GM23338 (cell line): ENCODE data around the gene OARD1. TPM values are rescaled to one million over a fixed set of nuclear protein-coding genes. Genes with fewer than 3 reads are reported as not detected.
A peak's percentile ranks its signal among the peaks of the same experiment; 100 is the strongest.

Source experiments
- ATAC-seq: fragments of 200-7000 bp; cut with Tn5 transposase; 3 replicates; pipeline ENCODE4 v1.9.1; 2020
- DNase-seq: peaks from one replicate; pipeline ENCODE4 v3.0.0-alpha.2; 2015; ENCODE audit warnings: low spot score
- H2AFZ ChIP-seq: fragments of 200-600 bp; sonication (generic); 2 replicates; pipeline ENCODE4 v1.8.0; 2016; ENCODE audit warnings: antibody characterized with exemption, mild to moderate bottlenecking, moderate library complexity
- H3F3A ChIP-seq: fragments of 200-600 bp; sonication (generic); replicated peaks from 2 replicates; pipeline ENCODE4 v1.8.0; 2017; ENCODE audit warnings: antibody characterized with exemption, mixed run types, low read depth
- H3K27ac ChIP-seq: fragments of 200-600 bp; sonication (generic); 2 replicates; pipeline ENCODE4 v1.6.1; 2016; ENCODE audit warnings: low read depth
- H3K27me3 ChIP-seq: fragments of 200-600 bp; sonication (generic); 2 replicates; pipeline ENCODE4 v1.8.0; 2016; ENCODE audit warnings: mild to moderate bottlenecking, mixed run types, moderate library complexity; ENCODE audit not compliant: insufficient read depth
- H3K36me3 ChIP-seq: fragments of 200-600 bp; sonication (generic); 2 replicates; pipeline ENCODE4 v1.8.0; 2016; ENCODE audit warnings: mild to moderate bottlenecking; ENCODE audit not compliant: insufficient read depth
- H3K4me1 ChIP-seq: fragments of 200-600 bp; sonication (generic); 2 replicates; pipeline ENCODE4 v1.8.0; 2016; ENCODE audit warnings: mild to moderate bottlenecking, moderate library complexity; ENCODE audit not compliant: insufficient read depth
- H3K4me2 ChIP-seq: fragments of 200-600 bp; sonication (generic); 2 replicates; pipeline ENCODE4 v1.7.1; 2017; ENCODE audit warnings: mixed run types
- H3K4me3 ChIP-seq: fragments of 200-600 bp; sonication (generic); 2 replicates; pipeline ENCODE4 v1.6.1; 2016; ENCODE audit warnings: mixed run types
- H3K79me2 ChIP-seq: fragments of 200-600 bp; sonication (generic); replicated peaks from 2 replicates; pipeline ENCODE4 v1.8.0; 2017; ENCODE audit warnings: mild to moderate bottlenecking; ENCODE audit not compliant: insufficient read depth
- H3K9me2 ChIP-seq: fragments of 200-600 bp; sonication (generic); 2 replicates; pipeline ENCODE4 v1.8.0; 2017; ENCODE audit not compliant: insufficient read depth
- H4K20me1 ChIP-seq: fragments of 200-600 bp; sonication (generic); replicated peaks from 2 replicates; pipeline ENCODE4 v1.8.0; 2017; ENCODE audit warnings: mild to moderate bottlenecking; ENCODE audit not compliant: insufficient read depth
- H3K27ac Mint-ChIP-seq: 2 replicates; pipeline ENCODE4 v1.8.0; 2020; ENCODE audit warnings: inconsistent platforms, mild to moderate bottlenecking, moderate library complexity, mixed read lengths
- H3K27me3 Mint-ChIP-seq: 3 replicates; pipeline ENCODE4 v1.8.0; 2022; ENCODE audit warnings: low read depth, mild to moderate bottlenecking, moderate library complexity, mixed read lengths, inconsistent platforms; ENCODE audit not compliant: insufficient read depth, poor library complexity
- H3K36me3 Mint-ChIP-seq: 3 replicates; pipeline ENCODE4 v1.8.0; 2021; ENCODE audit warnings: low read depth, mild to moderate bottlenecking, inconsistent platforms, moderate library complexity, mixed read lengths
- H3K4me1 Mint-ChIP-seq: 3 replicates; pipeline ENCODE4 v1.8.0; 2020; ENCODE audit warnings: mild to moderate bottlenecking, inconsistent platforms, mixed read lengths
- H3K4me3 Mint-ChIP-seq: 3 replicates; pipeline ENCODE4 v1.8.0; 2021; ENCODE audit warnings: moderate library complexity, mild to moderate bottlenecking, inconsistent platforms, mixed read lengths
- H3K9me3 Mint-ChIP-seq: 3 replicates; pipeline ENCODE4 v1.8.0; 2020; ENCODE audit warnings: moderate library complexity, mild to moderate bottlenecking, inconsistent platforms, mixed read lengths
- CREB1 ChIP-seq: fragments of 250-450 bp; sonication (Bioruptor Pico); IDR thresholded peaks from 2 replicates; pipeline ENCODE4 v1.5.0; 2020; ENCODE audit warnings: low read depth, mild to moderate bottlenecking, moderate library complexity
- EZH2phosphoT487 ChIP-seq: fragments of 200-600 bp; sonication (generic); IDR thresholded peaks from one replicate; pipeline ENCODE4 v1.8.1; 2018; ENCODE audit warnings: antibody characterized with exemption; ENCODE audit not compliant: unreplicated experiment
- POLR2AphosphoS5 ChIP-seq: IDR thresholded peaks from 2 replicates; pipeline ENCODE4 v1.6.1; 2016; ENCODE audit warnings: antibody characterized with exemption, low read depth
- polyA plus RNA-seq: library from polyadenylated mRNA; unstranded; fragments of >200 nt; fragmentation: Nextera tagmentation; extraction: Ambion mirVana; gene quantifications from 2 replicates; pipeline ENCODE4 v1.2.1, GENCODE V29; 2016
- total RNA-seq: library from RNA; depleted of rRNA; stranded (reverse); fragments of >200 nt; shearing (Covaris generic); gene quantifications from 2 replicates; pipeline ENCODE4 v1.2.3, GENCODE V29; 2014
- TF ChIP-seq, protein P1 (sequence below): IDR thresholded peaks from 2 replicates; pipeline ENCODE4 v1.6.1; 2016; ENCODE audit warnings: antibody characterized with exemption
- TF ChIP-seq, protein P2 (sequence below), 2 experiments: fragments of 200-600 bp in 1 of 2; sonication (generic) in 1 of 2; conservative IDR thresholded peaks; 2 replicates each; pipeline versions ENCODE4 v1.5.1 to v1.6.1; 2016 to 2017; ENCODE audit warnings: antibody characterized with exemption in 2 of 2, low read depth in 2 of 2, mild to moderate bottlenecking in 2 of 2, moderate library complexity in 1 of 2
- TF ChIP-seq, protein P3 (sequence below): IDR thresholded peaks from one replicate; pipeline ENCODE4 v1.6.1; 2018; ENCODE audit warnings: antibody characterized with exemption; ENCODE audit not compliant: unreplicated experiment

OARD1 gene
- total and polyA plus RNA-seq, 2 experiments from 2014 or later = 25.9 to 60.8 TPM

DNA sequence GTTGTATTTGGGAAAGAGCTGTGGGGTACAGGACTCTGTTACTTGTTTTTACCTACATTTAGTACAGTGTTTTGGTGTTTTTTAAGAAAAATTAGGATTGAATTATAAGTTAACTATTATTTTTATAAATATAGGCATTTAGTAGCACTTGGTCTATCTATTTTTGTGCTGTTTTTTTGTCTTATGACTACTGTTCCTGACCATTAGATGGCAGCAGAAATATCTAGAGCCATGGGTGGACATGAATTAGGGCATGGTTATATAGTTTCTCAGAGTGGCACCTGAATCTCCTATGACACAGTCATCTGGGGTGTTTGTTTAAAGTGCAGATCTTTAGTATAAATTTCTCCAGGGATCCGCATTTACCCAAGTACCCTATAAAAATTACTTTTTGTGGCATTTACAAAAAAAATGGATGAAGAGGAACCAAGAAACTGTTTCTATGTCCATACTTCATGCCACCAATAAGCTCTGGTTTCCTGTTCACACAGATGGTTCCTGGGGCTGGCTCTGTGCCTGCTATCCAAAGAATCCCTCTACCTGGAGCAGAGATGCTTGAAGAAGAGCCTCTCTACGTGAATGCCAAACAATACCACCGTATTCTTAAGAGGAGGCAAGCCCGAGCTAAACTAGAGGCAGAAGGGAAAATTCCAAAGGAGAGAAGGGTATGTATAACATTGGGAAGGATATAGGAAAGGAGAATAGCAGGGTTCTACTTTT lies 20.4 kb upstream of the OARD1 start:
- no peak overlapping the region for H2AFZ ChIP-seq
- DNase-seq = peak; percentile 21
- H3K36me3 Mint-ChIP-seq = peaks cover 90% of the 10 kb centered on the region
- no peak overlapping the region for H3K27ac Mint-ChIP-seq
- H3K27me3 ChIP-seq = no peaks in the 10 kb centered on the region
- H3K4me1 ChIP-seq = no peaks in the 10 kb centered on the region
- H4K20me1 ChIP-seq = peaks cover 15% of the 10 kb centered on the region
- peaks cover 82% of the 10 kb centered on the region for H3K36me3 ChIP-seq
- H3F3A ChIP-seq = peaks cover 4% of the 10 kb centered on the region; the same call in 1 of the 2 replicates
- H3K4me2 ChIP-seq = no peak overlapping the region
- H3K4me3 ChIP-seq = no peak overlapping the region
- H3K4me1 Mint-ChIP-seq = no peaks in the 10 kb centered on the region
- H3K27me3 Mint-ChIP-seq = no peaks in the 10 kb centered on the region
- H3K9me3 Mint-ChIP-seq = no peaks in the 10 kb centered on the region
- ATAC-seq = no peak
- H3K27ac ChIP-seq = no peak overlapping the region
- TF ChIP-seq, protein P1, sequence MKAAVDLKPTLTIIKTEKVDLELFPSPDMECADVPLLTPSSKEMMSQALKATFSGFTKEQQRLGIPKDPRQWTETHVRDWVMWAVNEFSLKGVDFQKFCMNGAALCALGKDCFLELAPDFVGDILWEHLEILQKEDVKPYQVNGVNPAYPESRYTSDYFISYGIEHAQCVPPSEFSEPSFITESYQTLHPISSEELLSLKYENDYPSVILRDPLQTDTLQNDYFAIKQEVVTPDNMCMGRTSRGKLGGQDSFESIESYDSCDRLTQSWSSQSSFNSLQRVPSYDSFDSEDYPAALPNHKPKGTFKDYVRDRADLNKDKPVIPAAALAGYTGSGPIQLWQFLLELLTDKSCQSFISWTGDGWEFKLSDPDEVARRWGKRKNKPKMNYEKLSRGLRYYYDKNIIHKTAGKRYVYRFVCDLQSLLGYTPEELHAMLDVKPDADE = no peak
- TF ChIP-seq, protein P2, sequence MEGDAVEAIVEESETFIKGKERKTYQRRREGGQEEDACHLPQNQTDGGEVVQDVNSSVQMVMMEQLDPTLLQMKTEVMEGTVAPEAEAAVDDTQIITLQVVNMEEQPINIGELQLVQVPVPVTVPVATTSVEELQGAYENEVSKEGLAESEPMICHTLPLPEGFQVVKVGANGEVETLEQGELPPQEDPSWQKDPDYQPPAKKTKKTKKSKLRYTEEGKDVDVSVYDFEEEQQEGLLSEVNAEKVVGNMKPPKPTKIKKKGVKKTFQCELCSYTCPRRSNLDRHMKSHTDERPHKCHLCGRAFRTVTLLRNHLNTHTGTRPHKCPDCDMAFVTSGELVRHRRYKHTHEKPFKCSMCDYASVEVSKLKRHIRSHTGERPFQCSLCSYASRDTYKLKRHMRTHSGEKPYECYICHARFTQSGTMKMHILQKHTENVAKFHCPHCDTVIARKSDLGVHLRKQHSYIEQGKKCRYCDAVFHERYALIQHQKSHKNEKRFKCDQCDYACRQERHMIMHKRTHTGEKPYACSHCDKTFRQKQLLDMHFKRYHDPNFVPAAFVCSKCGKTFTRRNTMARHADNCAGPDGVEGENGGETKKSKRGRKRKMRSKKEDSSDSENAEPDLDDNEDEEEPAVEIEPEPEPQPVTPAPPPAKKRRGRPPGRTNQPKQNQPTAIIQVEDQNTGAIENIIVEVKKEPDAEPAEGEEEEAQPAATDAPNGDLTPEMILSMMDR (conservative IDR thresholded peaks at IDR 0.05; ENCODE audit: low read depth in 2 of 2) = peak; percentile 32 to 35; a peak in 3 of 4 replicates
- peaks cover 3% of the 10 kb centered on the region; the same call in 1 of the 2 replicates for H3K79me2 ChIP-seq
- H3K9me2 ChIP-seq = no peaks in the 10 kb centered on the region
- no peak overlapping the region for H3K4me3 Mint-ChIP-seq

DNA sequence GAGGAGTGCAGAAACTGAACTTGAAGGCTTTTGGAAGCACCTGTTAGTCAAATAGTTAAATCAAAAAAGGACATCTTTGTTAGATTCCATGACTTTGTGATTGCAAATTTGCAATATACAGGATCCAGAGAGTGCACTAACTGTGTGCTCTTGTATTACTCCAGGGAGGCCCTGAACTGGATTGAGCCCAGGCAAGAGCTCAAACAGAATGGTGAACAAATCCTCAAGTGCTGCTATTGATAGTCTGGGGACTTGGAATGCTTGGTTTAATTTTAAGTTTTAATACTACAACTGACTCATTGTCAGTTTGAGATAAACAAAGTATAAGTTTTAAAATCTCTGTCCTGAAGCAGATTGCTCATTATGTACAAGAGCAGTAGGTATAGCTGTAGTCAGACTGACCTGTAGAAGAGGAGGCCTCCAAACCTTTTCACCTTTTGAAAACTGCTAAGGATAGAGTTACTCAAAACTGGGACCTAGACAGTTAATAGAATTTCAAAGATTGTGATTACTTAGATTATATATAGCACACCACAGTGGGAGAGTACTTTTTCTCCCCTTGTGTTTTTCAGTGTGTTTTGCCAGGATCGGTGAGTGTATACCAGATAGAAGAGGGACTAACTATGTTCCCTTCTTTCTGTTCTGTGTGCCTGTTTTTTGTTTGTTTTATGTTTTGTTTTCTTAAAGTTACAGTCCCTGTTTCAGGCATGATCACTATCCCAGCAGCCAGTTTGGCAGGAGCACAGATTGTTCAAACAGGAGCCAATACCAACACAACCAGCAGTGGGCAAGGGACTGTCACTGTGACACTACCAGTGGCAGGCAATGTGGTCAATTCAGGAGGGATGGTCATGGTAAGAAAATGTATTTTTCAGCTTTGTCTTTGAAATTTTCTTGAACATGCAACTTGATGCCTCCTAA lies 18.9 kb upstream of the OARD1 start:
- ATAC-seq (no peak), DNase-seq (no peak)
- H2AFZ ChIP-seq = no peak overlapping the region
- Mint-ChIP-seq H3K27me3 (no peaks in the 10 kb centered on the region), H3K36me3 (peaks cover 87% of the 10 kb centered on the region), H3K4me3 (no peak overlapping the region), H3K27ac (no peak overlapping the region), H3K9me3 (no peaks in the 10 kb centered on the region), H3K4me1 (no peaks in the 10 kb centered on the region)
- H3F3A ChIP-seq = peaks cover 4% of the 10 kb centered on the region; the same call in 1 of the 2 replicates
- H3K4me3 ChIP-seq = no peak overlapping the region
- peaks cover 14% of the 10 kb centered on the region for H4K20me1 ChIP-seq
- H3K9me2 ChIP-seq = no peaks in the 10 kb centered on the region
- H3K4me1 ChIP-seq = no peaks in the 10 kb centered on the region
- no peak overlapping the region for H3K4me2 ChIP-seq
- H3K27ac ChIP-seq = no peak overlapping the region
- H3K36me3 ChIP-seq = peaks cover 68% of the 10 kb centered on the region
- H3K27me3 ChIP-seq = no peaks in the 10 kb centered on the region
- peaks cover 16% of the 10 kb centered on the region; the same call in 1 of the 2 replicates for H3K79me2 ChIP-seq
- no peak for TF ChIP-seq CREB1
- TF ChIP-seq, protein P3, sequence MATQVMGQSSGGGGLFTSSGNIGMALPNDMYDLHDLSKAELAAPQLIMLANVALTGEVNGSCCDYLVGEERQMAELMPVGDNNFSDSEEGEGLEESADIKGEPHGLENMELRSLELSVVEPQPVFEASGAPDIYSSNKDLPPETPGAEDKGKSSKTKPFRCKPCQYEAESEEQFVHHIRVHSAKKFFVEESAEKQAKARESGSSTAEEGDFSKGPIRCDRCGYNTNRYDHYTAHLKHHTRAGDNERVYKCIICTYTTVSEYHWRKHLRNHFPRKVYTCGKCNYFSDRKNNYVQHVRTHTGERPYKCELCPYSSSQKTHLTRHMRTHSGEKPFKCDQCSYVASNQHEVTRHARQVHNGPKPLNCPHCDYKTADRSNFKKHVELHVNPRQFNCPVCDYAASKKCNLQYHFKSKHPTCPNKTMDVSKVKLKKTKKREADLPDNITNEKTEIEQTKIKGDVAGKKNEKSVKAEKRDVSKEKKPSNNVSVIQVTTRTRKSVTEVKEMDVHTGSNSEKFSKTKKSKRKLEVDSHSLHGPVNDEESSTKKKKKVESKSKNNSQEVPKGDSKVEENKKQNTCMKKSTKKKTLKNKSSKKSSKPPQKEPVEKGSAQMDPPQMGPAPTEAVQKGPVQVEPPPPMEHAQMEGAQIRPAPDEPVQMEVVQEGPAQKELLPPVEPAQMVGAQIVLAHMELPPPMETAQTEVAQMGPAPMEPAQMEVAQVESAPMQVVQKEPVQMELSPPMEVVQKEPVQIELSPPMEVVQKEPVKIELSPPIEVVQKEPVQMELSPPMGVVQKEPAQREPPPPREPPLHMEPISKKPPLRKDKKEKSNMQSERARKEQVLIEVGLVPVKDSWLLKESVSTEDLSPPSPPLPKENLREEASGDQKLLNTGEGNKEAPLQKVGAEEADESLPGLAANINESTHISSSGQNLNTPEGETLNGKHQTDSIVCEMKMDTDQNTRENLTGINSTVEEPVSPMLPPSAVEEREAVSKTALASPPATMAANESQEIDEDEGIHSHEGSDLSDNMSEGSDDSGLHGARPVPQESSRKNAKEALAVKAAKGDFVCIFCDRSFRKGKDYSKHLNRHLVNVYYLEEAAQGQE = no peak
- TF ChIP-seq, protein P1 = no peak
- no peak for TF ChIP-seq POLR2AphosphoS5
- TF ChIP-seq EZH2phosphoT487 = no peak
